Measurements from ENCODE around the gene BMPR1B.

The BMPR1B gene

GRCh38 chr4:95091272-95091671 lies 333.5 kb downstream of the BMPR1B start:
- no peak for DNase-seq (ENCODE audit: low read depth)
- H3K4me3 ChIP-seq (ENCODE audit: control insufficient read depth, low read depth, low read length) = no peak overlapping the region
- TF ChIP-seq CTCF (IDR thresholded peaks at IDR 0.05; ENCODE audit: control insufficient read depth, insufficient read depth, low read depth, low read length, missing control alignments) = no peak

GRCh38 chr4:95092766-95093165 lies 335.0 kb downstream of the BMPR1B start:
- no peak for TF ChIP-seq CTCF (IDR thresholded peaks at IDR 0.05; ENCODE audit: control insufficient read depth, insufficient read depth, low read depth, low read length, missing control alignments)
- H3K4me3 ChIP-seq (ENCODE audit: control insufficient read depth, low read depth, low read length) = no peak overlapping the region
- DNase-seq (ENCODE audit: low read depth) = no peak

- no peak overlapping the region for H3K4me3 ChIP-seq (ENCODE audit: control insufficient read depth, low read depth, low read length)
- no peak for TF ChIP-seq CTCF (IDR thresholded peaks at IDR 0.05; ENCODE audit: control insufficient read depth, insufficient read depth, low read depth, low read length, missing control alignments)
- DNase-seq (ENCODE audit: low read depth) = no peak
Observed at GRCh38 chr4:95093460-95093859, 335.7 kb downstream of the BMPR1B start.

GRCh38 chr4:95093936-95094929 lies 336.5 kb downstream of the BMPR1B start:
- no peak for DNase-seq (ENCODE audit: low read depth)
- no peak for TF ChIP-seq CTCF (IDR thresholded peaks at IDR 0.05; ENCODE audit: control insufficient read depth, insufficient read depth, low read depth, low read length, missing control alignments)
- H3K4me3 ChIP-seq (ENCODE audit: control insufficient read depth, low read depth, low read length) = no peak overlapping the region

GRCh38 chr4:95095348-95095974 lies 337.7 kb downstream of the BMPR1B start:
- H3K4me3 ChIP-seq (ENCODE audit: control insufficient read depth, low read depth, low read length) = no peak overlapping the region
- TF ChIP-seq CTCF (IDR thresholded peaks at IDR 0.05; ENCODE audit: control insufficient read depth, insufficient read depth, low read depth, low read length, missing control alignments) = peak; percentile 66
- DNase-seq (ENCODE audit: low read depth) = peak; percentile 31

- no peak overlapping the region for H3K4me3 ChIP-seq (ENCODE audit: control insufficient read depth, low read depth, low read length)
- DNase-seq (ENCODE audit: low read depth) = no peak
- TF ChIP-seq CTCF (IDR thresholded peaks at IDR 0.05; ENCODE audit: control insufficient read depth, insufficient read depth, low read depth, low read length, missing control alignments) = no peak
Observed at GRCh38 chr4:95102162-95102790, 344.5 kb downstream of the BMPR1B start.

All from AG09309 (cell line).